ENCODE results near the gene ZFAND3.

- TF ChIP-seq POLR2A (IDR thresholded peaks at IDR 0.05; ENCODE audit: low read length) (no peak), GATA1 (IDR thresholded peaks at IDR 0.05; ENCODE audit: low read depth, low read length) (no peak)
These were observed 28.2 kb upstream of the ZFAND3 start for GRCh38 chr6:37791156-37791919.

Measured in erythroblast (primary cell).